Upper lobe of left lung (tissue), 4 donors: ENCODE measurements around the gene DISC1.

ENCODE experiments used
- CTCF ChIP-seq, 6 experiments: fragments of 450-650 bp in 4 of 6; fragments of 200-600 bp in 2 of 6; sonication (generic) in 2 of 6; IDR thresholded peaks; one replicate each; pipeline ENCODE4 v1.5.1; 2016 to 2019; ENCODE audit warnings: antibody characterized with exemption in 6 of 6
- POLR2A ChIP-seq, 4 donors: fragments of 450-650 bp; IDR thresholded peaks; one replicate each; pipeline ENCODE4 v1.5.1; 2016 to 2017; ENCODE audit warnings: antibody characterized with exemption in 4 of 4, mild to moderate bottlenecking in 2 of 4

- TF ChIP-seq CTCF (IDR thresholded peaks at IDR 0.05) (no peak), POLR2A (IDR thresholded peaks at IDR 0.05) (no peak)
Measured at GRCh38 chr1:231631717-231632116, 5.1 kb downstream of the DISC1 start.
